ENCODE results near the gene LRRC71.

DNA sequence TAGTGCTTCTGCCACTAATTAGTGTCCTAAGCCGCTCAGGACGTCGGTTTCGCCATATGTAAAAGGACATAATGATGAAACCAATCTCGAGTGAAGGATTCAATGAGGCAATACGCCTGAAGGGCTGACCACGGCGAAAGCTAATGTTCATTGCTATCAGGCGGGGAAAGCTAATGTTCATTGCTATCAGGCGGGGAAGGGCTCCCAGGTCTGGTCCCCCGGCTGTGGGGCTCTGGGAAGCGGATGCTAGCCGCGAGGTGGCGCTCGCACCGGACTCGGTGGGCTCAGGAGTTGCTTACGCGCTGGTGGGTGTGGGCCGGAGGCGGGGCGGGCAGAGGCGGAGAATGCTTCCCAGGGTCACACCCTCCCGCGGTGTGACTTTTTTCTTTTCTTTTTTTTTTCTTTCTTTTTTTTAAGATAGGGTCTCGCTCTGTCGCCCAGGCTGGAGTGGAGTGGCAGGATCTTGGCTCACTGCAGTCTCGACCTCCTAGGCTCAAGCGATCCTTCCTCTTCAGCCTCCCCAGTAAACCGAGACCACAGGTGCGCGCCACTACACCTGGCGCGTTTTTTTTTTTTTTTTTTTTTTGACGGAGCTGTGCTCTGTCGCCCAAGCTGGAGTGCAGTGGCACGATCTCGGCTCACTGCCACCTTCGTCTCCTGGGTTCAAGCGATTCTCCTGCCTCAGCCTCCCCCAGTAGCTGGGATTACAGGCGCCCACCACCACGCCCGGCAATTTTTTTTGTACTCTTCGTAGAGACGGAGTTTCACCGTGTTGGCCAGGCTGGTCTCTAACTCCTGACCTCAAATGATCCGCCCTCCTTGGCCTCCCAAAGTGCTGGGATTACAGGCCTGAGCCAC lies 28.0 kb upstream of the LRRC71 start:
- peak; percentile 86 for TF ChIP-seq CTCF (IDR thresholded peaks at IDR 0.05; ENCODE audit: low read depth, low read length)
- no peak for TF ChIP-seq EZH2phosphoT487 (IDR thresholded peaks at IDR 0.05; ENCODE audit: low read depth)
